Measurements from ENCODE around the gene FAAH. TPM values are rescaled to one million over a fixed set of nuclear protein-coding genes. Genes with fewer than 3 reads are reported as not detected.

FAAH gene
- total RNA-seq, 1 experiment from 2014 or later, result 0.74 TPM

GRCh38 chr1:46455951-46456350 is 61.8 kb downstream of the FAAH start:
- Histone ChIP-seq H3K4me3 (no peak overlapping the region), H3K27ac (no peak overlapping the region), H3K9me3 (replicated peaks) (no peaks in the 10 kb centered on the region), H3K4me1 (replicated peaks) (no peaks in the 10 kb centered on the region), H3K36me3 (no peaks in the 10 kb centered on the region), H3K27me3 (replicated peaks) (peaks cover 21% of the 10 kb centered on the region; the same call in 1 of the 2 replicates)
- no peak for DNase-seq (ENCODE audit: low read depth in 1 of 2, low spot score in 2 of 2)

DNA sequence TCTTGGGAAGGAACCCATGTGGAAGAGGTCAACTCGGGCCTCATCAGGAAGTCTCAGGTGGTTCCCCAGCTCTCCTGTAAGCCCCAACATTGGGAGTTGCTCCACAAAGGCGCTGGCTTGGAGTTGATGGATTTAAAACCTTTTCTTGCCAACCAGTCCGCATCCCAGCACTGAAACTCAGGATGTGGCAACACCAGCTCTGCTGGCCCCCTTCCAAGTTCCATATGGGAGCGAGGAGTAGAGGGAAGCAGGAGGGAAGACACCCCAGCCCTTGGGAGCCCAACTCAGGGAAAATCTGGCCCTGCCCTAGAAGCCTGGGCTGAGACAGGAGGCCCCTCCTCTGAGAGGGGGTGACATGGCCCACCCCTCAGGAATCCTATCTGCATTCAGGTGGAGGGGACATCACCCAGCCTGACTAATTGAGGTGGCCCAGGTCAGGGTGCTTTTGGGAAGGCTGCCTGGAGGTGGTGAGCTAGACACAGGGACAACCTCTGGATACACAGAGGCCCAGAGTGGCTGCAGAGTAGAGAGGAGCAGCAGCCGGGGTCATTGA is 62.4 kb downstream of the FAAH start:
- H3K27me3 ChIP-seq (replicated peaks), result peaks cover 21% of the 10 kb centered on the region; the same call in 1 of the 2 replicates
- H3K27ac ChIP-seq, result no peak overlapping the region
- no peak for DNase-seq (ENCODE audit: low read depth in 1 of 2, low spot score in 2 of 2)
- no peaks in the 10 kb centered on the region for H3K9me3 ChIP-seq (replicated peaks)
- H3K4me1 ChIP-seq (replicated peaks), result peaks cover 1% of the 10 kb centered on the region
- H3K36me3 ChIP-seq, result no peaks in the 10 kb centered on the region
- no peak overlapping the region for H3K4me3 ChIP-seq

DNA sequence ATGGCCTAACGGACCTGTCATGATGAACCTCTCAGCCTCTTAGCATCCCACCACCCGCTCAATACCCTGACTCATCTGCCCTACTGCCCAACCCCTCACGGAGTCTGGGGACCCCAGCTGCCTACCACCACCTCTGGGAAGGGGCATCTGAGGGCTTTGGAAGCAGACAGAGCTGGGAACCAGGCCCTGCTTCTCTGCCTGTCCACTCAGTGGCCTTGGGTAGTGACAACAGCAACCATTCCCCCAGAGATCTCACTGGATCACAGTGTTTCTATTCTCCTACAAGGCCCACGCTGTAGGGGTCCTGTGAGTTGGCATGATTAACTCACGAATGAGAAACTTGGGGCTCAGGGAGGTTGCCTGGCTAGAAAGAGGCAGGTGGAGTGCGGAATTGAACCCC is 63.1 kb downstream of the FAAH start:
- H3K27ac ChIP-seq, result no peak overlapping the region
- H3K4me3 ChIP-seq, result no peak overlapping the region
- DNase-seq (ENCODE audit: low read depth in 1 of 2, low spot score in 2 of 2), result no peak
- no peaks in the 10 kb centered on the region for H3K9me3 ChIP-seq (replicated peaks)
- no peaks in the 10 kb centered on the region for H3K36me3 ChIP-seq
- peaks cover 21% of the 10 kb centered on the region; the same call in 1 of the 2 replicates for H3K27me3 ChIP-seq (replicated peaks)
- peaks cover 8% of the 10 kb centered on the region for H3K4me1 ChIP-seq (replicated peaks)

GRCh38 chr1:46458190-46458589 is 64.1 kb downstream of the FAAH start:
- Histone ChIP-seq H3K27ac (no peak overlapping the region), H3K4me3 (no peak overlapping the region), H3K4me1 (replicated peaks) (peaks cover 11% of the 10 kb centered on the region), H3K27me3 (replicated peaks) (peaks cover 15% of the 10 kb centered on the region; the same call in 1 of the 2 replicates), H3K36me3 (no peaks in the 10 kb centered on the region), H3K9me3 (replicated peaks) (no peaks in the 10 kb centered on the region)
- DNase-seq (ENCODE audit: low read depth in 1 of 2, low spot score in 2 of 2), result no peak

- no peaks in the 10 kb centered on the region for H3K9me3 ChIP-seq (replicated peaks)
- DNase-seq (ENCODE audit: low read depth in 1 of 2, low spot score in 2 of 2), result no peak
- peaks cover 15% of the 10 kb centered on the region; the same call in 1 of the 2 replicates for H3K27me3 ChIP-seq (replicated peaks)
- no peak overlapping the region for H3K27ac ChIP-seq
- H3K4me1 ChIP-seq (replicated peaks), result peaks cover 11% of the 10 kb centered on the region
- no peaks in the 10 kb centered on the region for H3K36me3 ChIP-seq
- no peak overlapping the region for H3K4me3 ChIP-seq
These were observed 64.7 kb downstream of the FAAH start for GRCh38 chr1:46458846-46459245.

- no peak for DNase-seq (ENCODE audit: low read depth in 1 of 2, low spot score in 2 of 2)
- H3K36me3 ChIP-seq, result no peaks in the 10 kb centered on the region
- no peak overlapping the region for H3K27ac ChIP-seq
- peaks cover 12% of the 10 kb centered on the region; the same call in 1 of the 2 replicates for H3K27me3 ChIP-seq (replicated peaks)
- no peaks in the 10 kb centered on the region for H3K9me3 ChIP-seq (replicated peaks)
- no peak overlapping the region for H3K4me3 ChIP-seq
- H3K4me1 ChIP-seq (replicated peaks), result peaks cover 11% of the 10 kb centered on the region
These were observed 65.2 kb downstream of the FAAH start for GRCh38 chr1:46459315-46459714.

DNA sequence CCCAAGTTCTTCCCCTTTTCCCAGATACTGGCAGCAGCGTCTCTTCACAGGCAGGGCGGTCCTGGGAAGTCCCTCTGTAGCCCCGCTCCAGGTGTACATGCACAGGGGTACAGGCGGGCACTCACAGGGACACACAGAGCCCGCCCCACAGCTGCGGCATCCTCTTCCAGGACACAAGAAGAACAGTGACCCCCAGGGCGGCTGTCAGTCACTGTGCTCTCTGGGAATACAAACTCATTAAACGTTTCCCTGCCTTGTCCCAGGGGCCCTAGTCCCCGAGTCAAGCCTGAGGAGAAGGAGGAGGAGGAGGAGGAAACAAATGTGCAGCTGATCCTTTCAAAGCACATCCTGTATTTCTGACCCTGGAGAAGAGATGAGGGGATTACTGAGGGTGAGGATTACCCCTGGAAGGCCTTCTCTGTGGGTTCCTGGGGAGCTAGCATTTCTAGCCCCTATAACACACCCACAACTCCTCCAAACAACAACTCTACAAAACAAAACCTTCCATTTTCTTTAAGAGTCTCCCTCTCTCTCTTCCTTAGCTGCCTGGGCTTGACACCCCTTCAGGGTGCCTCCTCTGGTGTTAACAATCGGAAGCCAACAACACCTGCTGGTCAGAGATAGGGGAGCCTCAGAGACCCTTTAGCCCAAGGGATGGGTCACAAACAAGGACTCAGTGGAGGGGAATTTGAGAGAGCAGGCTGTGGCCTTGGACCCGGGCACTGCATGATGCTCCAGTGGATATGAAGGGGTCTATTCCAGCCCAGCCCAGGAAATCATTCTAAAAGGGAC is 67.1 kb downstream of the FAAH start:
- Histone ChIP-seq H3K36me3 (no peaks in the 10 kb centered on the region), H3K27ac (no peak overlapping the region), H3K4me3 (no peak overlapping the region), H3K27me3 (replicated peaks) (peaks cover 9% of the 10 kb centered on the region), H3K9me3 (replicated peaks) (no peaks in the 10 kb centered on the region), H3K4me1 (replicated peaks) (peaks cover 11% of the 10 kb centered on the region)
- DNase-seq (ENCODE audit: low read depth in 1 of 2, low spot score in 2 of 2), result no peak

DNA sequence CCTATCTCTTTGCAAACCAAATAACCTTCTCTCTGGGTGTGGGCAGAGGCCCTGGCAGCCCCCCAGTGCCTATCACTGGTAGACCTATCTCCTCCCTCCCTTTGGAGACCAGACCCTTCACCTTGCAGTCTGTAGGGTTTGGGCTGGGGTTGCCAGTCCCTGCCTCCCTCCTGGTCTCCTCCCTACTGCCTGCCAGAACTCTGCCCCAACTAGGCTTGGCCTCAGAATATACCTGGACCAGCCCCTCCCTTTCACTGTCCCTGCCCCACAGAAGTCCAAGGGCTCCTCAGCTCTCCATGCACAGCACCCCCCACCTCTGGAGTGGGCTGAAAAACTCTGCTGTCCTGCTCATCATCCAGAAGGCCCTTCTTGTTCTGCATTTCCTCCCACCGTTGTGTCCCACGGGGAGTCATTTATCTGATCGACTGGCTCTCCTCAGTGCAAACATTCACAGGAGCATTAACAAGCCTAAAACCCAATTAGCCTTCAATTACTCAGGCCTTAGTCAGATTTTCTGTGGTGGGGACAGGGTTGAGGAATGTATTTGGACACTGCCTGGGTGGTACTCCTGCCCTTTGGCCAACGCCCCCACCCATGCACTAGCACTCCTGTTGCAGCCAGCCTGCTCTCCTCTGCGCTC is 67.8 kb downstream of the FAAH start:
- Histone ChIP-seq H3K27me3 (replicated peaks) (peaks cover 14% of the 10 kb centered on the region), H3K4me3 (no peak overlapping the region), H3K9me3 (replicated peaks) (no peaks in the 10 kb centered on the region), H3K36me3 (no peaks in the 10 kb centered on the region), H3K27ac (no peak overlapping the region), H3K4me1 (replicated peaks) (peaks cover 16% of the 10 kb centered on the region)
- peak in 1 of 2 experiments; percentile 56 for DNase-seq (ENCODE audit: low read depth in 1 of 2, low spot score in 2 of 2)

Other genes starting within 250 kb of the FAAH start
- not detected in 2 replicates for gene TSPAN1, start 219.2 kb upstream of the FAAH start, total RNA-seq (2014; rRNA removed; shearing (Covaris generic))
- not detected in 2 replicates for gene P3R3URF, start 217.8 kb upstream of the FAAH start, total RNA-seq (2014; rRNA removed; shearing (Covaris generic))
- gene POMGNT1, start 195.9 kb upstream of the FAAH start, total RNA-seq (2014; rRNA removed; shearing (Covaris generic)), result 106 and 109 TPM in 2 replicates
- gene LURAP1, start 191.0 kb upstream of the FAAH start, total RNA-seq (2014; rRNA removed; shearing (Covaris generic)), result 0.41 and 1.2 TPM in 2 replicates
- 10.3 and 10.4 TPM in 2 replicates for gene RAD54L, start 146.6 kb upstream of the FAAH start, total RNA-seq (2014; rRNA removed; shearing (Covaris generic))
- 62.7 and 94.1 TPM in 2 replicates for gene LRRC41, start 90.7 kb upstream of the FAAH start, total RNA-seq (2014; rRNA removed; shearing (Covaris generic))
- gene UQCRH, start 90.6 kb upstream of the FAAH start, total RNA-seq (2014; rRNA removed; shearing (Covaris generic)), result 525 and 817 TPM in 2 replicates
- gene NSUN4, start 53.5 kb upstream of the FAAH start, total RNA-seq (2014; rRNA removed; shearing (Covaris generic)), result 14.0 and 14.9 TPM in 2 replicates
- not detected in 2 replicates for gene DMBX1, start 95.5 kb downstream of the FAAH start, total RNA-seq (2014; rRNA removed; shearing (Covaris generic))
- not detected in 2 replicates for gene KNCN, start 157.3 kb downstream of the FAAH start, total RNA-seq (2014; rRNA removed; shearing (Covaris generic))
- 18.8 and 21.3 TPM in 2 replicates for gene MKNK1, start 210.0 kb downstream of the FAAH start, total RNA-seq (2014; rRNA removed; shearing (Covaris generic))
- 5.0 TPM in 2 replicates for gene MOB3C, start 222.5 kb downstream of the FAAH start, total RNA-seq (2014; rRNA removed; shearing (Covaris generic))